IPS-15b (cell line): ENCODE data around the gene GRM8.

ENCODE experiments used
- H3K27me3 ChIP-seq: one replicate; pipeline ENCODE4 v1.6.1; 2013; ENCODE audit warnings: low read length; ENCODE audit not compliant: control insufficient read depth, insufficient read depth
- H3K36me3 ChIP-seq: one replicate; pipeline ENCODE4 v1.6.1; 2013; ENCODE audit warnings: low read length; ENCODE audit not compliant: control insufficient read depth, insufficient read depth
- H3K4me1 ChIP-seq: one replicate; pipeline ENCODE4 v1.6.1; 2013; ENCODE audit warnings: mild to moderate bottlenecking, low read length; ENCODE audit not compliant: control insufficient read depth, insufficient read depth
- H3K4me3 ChIP-seq: one replicate; pipeline ENCODE4 v1.5.1; 2013; ENCODE audit warnings: low read depth, low read length
- H3K9ac ChIP-seq: one replicate; pipeline ENCODE4 v1.6.1; 2013; ENCODE audit warnings: low read depth, mild to moderate bottlenecking, low read length
- H3K9me3 ChIP-seq: one replicate; pipeline ENCODE4 v1.6.1; 2013; ENCODE audit warnings: mild to moderate bottlenecking, low read length; ENCODE audit not compliant: control insufficient read depth, insufficient read depth

GRM8 gene

DNA sequence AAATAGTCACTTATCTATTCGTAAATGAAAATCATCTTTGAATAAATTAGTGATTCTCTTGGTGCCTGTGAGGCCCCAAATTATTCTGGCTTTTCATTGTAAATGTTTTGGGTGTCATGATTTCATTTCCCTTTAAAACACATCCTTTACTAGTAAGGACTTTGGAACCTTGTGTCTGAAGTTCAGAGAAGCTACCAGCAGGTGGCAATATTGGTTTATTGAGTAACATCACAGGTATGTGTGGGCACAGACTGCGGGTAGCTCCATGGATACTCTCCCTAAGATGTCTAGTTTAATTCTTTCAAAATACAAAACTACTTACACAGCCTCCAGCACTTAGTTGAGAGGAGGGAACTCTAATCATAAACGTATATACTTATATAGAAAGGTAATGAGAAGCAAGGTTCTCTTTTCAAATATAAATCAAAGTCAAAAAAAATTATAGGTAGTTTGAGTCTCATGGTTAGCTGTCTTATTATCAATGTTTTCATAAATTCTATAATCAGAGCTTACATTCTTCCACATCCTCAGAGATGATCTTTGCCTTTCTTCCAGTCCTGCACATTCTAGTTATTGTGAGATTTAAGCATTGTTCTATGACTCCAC is 449.6 kb downstream of the GRM8 start:
- Histone ChIP-seq H3K27me3 (no peaks in the 10 kb centered on the region), H3K36me3 (no peaks in the 10 kb centered on the region), H3K4me1 (peaks cover 3% of the 10 kb centered on the region), H3K9me3 (no peaks in the 10 kb centered on the region), H3K9ac (no peak overlapping the region), H3K4me3 (no peak overlapping the region)

GRCh38 chr7:126801733-126802132 is 451.0 kb downstream of the GRM8 start:
- H3K4me3 ChIP-seq: no peak overlapping the region
- H3K9ac ChIP-seq: no peak overlapping the region
- H3K27me3 ChIP-seq: no peaks in the 10 kb centered on the region
- peaks cover 3% of the 10 kb centered on the region for H3K4me1 ChIP-seq
- no peaks in the 10 kb centered on the region for H3K36me3 ChIP-seq
- H3K9me3 ChIP-seq: no peaks in the 10 kb centered on the region

DNA sequence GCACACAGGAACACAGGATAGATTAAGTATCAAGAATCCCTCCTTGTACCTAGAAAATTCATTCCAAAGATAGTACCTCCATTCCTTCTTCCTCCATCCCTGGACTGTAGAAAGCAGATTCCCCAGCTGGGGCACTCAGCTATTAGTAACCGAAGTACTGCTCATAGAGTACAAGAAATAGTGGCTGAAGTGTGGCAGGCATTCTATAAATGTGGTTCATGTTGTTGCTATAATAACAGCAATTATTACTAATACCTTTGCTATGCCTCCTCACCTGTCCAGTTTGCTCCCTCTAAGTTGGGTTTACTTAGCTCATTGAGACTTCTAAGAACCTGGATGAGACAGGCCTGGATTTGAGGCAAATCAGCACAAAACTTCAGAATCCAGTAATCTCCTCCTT is 453.2 kb downstream of the GRM8 start:
- Histone ChIP-seq H3K4me1 (no peaks in the 10 kb centered on the region), H3K9ac (no peak overlapping the region), H3K27me3 (no peaks in the 10 kb centered on the region), H3K36me3 (no peaks in the 10 kb centered on the region), H3K4me3 (no peak overlapping the region), H3K9me3 (no peaks in the 10 kb centered on the region)

DNA sequence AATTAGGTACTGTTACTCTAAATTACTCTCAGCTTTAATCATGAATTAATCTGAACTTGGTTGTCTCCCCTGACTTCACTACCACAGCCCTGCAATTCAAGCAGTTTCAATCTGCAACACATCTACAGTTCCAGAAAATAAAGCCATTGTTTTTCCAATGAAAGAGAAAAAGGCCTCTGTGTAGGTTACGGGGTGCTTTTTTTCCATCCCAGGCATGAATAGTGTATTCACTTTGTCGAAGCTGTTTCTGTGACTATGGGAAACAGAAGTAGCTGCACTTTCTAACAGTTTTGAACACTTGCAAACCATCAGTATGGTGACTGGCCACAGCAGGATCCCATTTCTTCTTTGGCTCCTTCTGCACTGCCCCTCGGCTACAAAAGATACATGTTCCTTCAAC is 460.2 kb downstream of the GRM8 start:
- no peaks in the 10 kb centered on the region for H3K4me1 ChIP-seq
- H3K27me3 ChIP-seq: no peaks in the 10 kb centered on the region
- no peak overlapping the region for H3K9ac ChIP-seq
- no peak overlapping the region for H3K4me3 ChIP-seq
- no peaks in the 10 kb centered on the region for H3K9me3 ChIP-seq
- H3K36me3 ChIP-seq: no peaks in the 10 kb centered on the region

DNA sequence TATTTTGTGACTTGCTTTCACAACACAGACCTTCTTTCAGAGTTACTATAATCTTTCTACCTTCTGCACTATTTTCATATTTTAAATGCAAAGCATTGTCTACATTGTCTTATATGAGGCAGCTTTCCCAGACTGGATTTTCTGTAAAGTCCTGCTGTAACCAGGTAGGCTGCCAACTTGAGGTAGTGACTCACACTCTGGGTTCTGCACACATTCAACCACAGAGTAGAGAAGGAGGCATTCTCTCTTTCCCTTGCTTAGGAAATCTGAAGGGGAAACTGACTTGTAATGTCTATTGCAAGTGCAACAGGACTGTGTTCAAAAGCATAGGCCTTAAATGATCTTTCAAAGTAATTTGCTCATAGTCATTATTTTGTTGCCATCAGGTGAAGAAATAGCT is 461.4 kb downstream of the GRM8 start:
- Histone ChIP-seq H3K9me3 (no peaks in the 10 kb centered on the region), H3K4me1 (no peaks in the 10 kb centered on the region), H3K27me3 (no peaks in the 10 kb centered on the region)

GRCh38 chr7:126790763-126791162 is 462.0 kb downstream of the GRM8 start:
- Histone ChIP-seq H3K4me1 (no peaks in the 10 kb centered on the region), H3K4me3 (no peak overlapping the region), H3K27me3 (no peaks in the 10 kb centered on the region)

More for the DNA sequence above, 461.4 kb downstream of the GRM8 start:
- Histone ChIP-seq H3K4me3 (no peak overlapping the region), H3K9ac (no peak overlapping the region), H3K36me3 (no peaks in the 10 kb centered on the region)

DNA sequence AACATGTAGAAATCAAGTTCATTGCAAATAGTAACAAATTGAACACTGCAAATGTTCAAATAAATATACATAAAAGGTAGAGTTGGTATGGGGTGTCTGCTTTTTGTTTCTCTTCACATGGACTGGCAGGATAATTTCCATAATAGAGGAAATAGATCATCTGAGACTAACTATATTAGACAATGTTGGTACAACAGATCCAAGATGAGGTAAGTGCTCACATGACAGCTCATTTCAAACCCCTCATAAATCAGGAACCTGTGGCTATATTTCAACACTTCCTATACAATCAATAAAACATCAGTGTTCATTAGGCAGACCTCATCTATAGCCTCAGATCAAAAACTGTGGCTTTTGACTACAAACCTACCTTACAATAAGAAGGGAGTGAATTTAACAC is 469.1 kb downstream of the GRM8 start:
- H3K4me1 ChIP-seq: no peaks in the 10 kb centered on the region
- H3K36me3 ChIP-seq: no peaks in the 10 kb centered on the region
- no peak overlapping the region for H3K9ac ChIP-seq
- H3K27me3 ChIP-seq: no peaks in the 10 kb centered on the region
- no peak overlapping the region for H3K4me3 ChIP-seq
- H3K9me3 ChIP-seq: no peaks in the 10 kb centered on the region

More at GRCh38 chr7:126790763-126791162, 462.0 kb downstream of the GRM8 start:
- H3K36me3 ChIP-seq: no peaks in the 10 kb centered on the region
- no peak overlapping the region for H3K9ac ChIP-seq
- no peaks in the 10 kb centered on the region for H3K9me3 ChIP-seq

- Histone ChIP-seq H3K27me3 (no peaks in the 10 kb centered on the region), H3K9ac (no peak overlapping the region), H3K36me3 (no peaks in the 10 kb centered on the region), H3K4me1 (no peaks in the 10 kb centered on the region), H3K4me3 (no peak overlapping the region), H3K9me3 (no peaks in the 10 kb centered on the region)
Measured at GRCh38 chr7:126780993-126781392, 471.7 kb downstream of the GRM8 start.

DNA sequence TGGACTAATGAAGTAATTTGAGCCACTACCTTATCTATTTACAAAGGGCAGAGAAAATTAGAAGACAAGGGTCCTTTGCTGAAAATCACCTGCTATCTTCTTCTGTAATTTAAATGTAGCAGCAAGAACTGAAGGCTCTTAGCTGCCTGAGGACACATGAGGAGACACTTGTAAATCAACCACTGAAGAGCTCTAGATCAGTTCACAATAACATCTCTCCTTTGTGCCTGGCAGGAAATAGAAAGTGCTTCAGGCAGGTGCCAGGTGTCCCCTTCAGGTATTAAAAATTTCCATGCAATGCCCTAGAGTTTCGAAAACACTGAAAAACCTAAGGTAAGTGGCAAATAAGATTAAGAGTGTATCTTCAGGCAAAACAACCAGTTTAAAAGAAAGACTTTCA is 474.6 kb downstream of the GRM8 start:
- Histone ChIP-seq H3K4me1 (no peaks in the 10 kb centered on the region), H3K4me3 (no peak overlapping the region), H3K27me3 (no peaks in the 10 kb centered on the region), H3K9me3 (no peaks in the 10 kb centered on the region), H3K9ac (no peak overlapping the region), H3K36me3 (no peaks in the 10 kb centered on the region)

- H3K4me1 ChIP-seq: no peaks in the 10 kb centered on the region
- H3K4me3 ChIP-seq: no peak overlapping the region
- no peak overlapping the region for H3K9ac ChIP-seq
- no peaks in the 10 kb centered on the region for H3K27me3 ChIP-seq
- no peaks in the 10 kb centered on the region for H3K36me3 ChIP-seq
- H3K9me3 ChIP-seq: no peaks in the 10 kb centered on the region
Measured at GRCh38 chr7:126776498-126776897, 476.2 kb downstream of the GRM8 start.

GRCh38 chr7:126774077-126774476 is 478.7 kb downstream of the GRM8 start:
- Histone ChIP-seq H3K4me1 (no peaks in the 10 kb centered on the region), H3K36me3 (no peaks in the 10 kb centered on the region), H3K9me3 (no peaks in the 10 kb centered on the region), H3K9ac (no peak overlapping the region), H3K27me3 (no peaks in the 10 kb centered on the region), H3K4me3 (no peak overlapping the region)

- Histone ChIP-seq H3K27me3 (no peaks in the 10 kb centered on the region), H3K4me1 (no peaks in the 10 kb centered on the region), H3K4me3 (no peak overlapping the region), H3K36me3 (no peaks in the 10 kb centered on the region), H3K9ac (no peak overlapping the region), H3K9me3 (no peaks in the 10 kb centered on the region)
Measured at GRCh38 chr7:126768836-126769235, 483.9 kb downstream of the GRM8 start.
